ENCODE results near the gene RBKS.
A peak's percentile ranks its signal among the peaks of the same experiment; 100 is the strongest.
"Not testable (repeated sequence)": the region's sequence is repeated elsewhere in the genome, so short reads cannot be mapped to it uniquely, and the experiment has no call there.

RBKS gene

DNA sequence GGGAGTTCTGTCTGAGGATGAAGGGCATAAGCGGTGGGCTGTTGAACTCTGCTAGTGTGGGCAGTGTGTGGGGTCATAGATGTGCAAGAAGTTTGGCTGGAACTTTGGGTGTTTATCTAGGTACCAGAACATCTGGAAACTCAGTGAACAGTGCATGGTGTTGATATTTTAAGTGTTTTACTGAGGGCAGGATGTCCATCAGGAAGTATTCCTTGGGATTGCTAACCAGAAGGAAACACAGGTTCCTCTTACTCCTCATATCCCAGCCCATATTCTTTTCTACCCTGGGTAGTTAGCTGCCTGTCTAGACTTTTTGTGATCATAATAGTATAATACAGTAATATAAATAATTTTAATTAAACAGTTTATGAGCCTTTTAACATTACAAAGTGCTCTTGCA, 15.9 kb upstream of the RBKS start:
- no peak for DNase-seq (ENCODE audit: low read depth)

DNA sequence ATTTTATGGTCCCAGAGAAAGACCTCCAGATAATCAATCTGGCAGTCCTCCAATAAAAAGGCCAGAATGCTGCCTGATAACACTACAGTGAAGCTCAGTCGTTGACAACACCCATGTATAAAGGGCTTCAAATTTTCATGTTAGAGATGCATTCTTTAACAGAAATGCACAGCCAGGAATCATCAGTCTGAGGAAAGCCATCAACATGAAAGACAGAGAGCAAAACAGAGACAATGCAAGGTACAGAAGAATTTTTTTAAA, 14.1 kb upstream of the RBKS start:
- no peak for DNase-seq (ENCODE audit: low read depth)

DNA sequence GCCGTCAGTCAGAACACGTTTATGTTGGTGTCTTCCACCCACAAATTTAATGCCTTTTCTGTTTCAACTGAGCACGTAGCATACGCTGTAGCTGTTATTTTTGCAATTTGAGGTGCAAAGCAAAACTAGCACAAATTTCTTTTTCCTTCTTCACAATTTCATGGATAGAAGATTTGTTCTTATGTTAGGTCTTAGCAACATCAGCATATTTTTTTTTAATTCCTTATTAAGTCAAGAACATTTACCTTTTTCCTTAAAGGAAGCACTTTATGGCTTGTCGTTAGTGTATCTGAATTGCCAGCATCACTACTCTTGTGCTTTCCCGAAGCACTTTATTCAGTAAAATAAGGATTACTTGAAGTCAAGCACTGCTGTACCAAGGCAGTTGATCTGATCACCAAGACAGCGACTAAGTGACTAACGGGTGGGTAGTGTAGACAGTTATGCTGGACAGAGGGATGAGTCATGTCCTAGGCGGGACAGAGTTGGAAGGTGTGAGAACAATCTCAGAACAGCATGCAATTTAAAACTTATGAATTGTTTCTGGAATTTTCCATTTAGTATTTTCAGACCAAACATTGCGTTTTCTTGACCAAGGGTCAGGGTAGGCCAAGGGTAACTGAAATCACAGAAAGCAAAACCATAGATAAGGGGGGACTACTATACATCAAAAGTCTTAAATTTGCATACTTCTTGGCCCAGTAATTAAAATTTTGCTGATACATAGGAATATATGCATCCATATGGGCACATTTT, 13.6 kb upstream of the RBKS start:
- no peak for DNase-seq (ENCODE audit: low read depth)

DNA sequence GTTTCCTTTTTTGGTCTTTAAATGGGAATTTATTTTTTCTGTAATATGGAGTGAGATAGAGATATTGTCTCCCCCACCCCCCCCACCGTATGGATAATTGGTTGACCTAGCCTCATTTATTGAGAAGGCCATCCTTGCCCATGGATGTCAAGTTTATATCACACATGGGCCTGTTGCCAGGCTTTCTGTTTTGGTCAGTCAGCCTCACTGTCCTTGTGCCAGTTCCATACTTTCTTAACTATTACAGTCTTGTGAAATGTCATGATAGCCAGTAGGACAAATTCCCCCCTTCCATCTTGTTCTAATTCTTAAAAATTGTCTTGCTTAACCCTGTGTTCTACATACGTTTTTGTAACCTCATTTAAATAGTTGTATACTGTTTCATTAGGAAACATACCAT, 12.8 kb upstream of the RBKS start:
- no peak for DNase-seq (ENCODE audit: low read depth)

DNA sequence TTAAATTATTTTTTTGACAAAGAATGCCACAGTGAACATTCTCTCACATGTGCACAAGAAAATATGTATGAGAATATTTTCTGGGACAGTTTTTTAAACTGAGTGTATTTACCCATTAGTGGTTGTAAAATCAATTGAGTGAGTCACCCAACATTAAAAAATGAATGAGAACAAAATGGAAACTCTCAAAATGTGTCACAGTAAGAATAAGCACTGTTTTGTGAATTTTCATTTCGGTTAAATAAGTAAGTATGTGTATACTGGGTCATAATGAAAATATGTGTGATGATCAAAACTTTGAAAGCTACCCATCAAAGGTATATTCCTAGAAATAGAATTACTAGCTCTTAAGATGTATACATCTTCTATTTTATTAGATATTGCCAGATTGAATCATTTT, 11.9 kb upstream of the RBKS start:
- no peak for DNase-seq (ENCODE audit: low read depth)

DNA sequence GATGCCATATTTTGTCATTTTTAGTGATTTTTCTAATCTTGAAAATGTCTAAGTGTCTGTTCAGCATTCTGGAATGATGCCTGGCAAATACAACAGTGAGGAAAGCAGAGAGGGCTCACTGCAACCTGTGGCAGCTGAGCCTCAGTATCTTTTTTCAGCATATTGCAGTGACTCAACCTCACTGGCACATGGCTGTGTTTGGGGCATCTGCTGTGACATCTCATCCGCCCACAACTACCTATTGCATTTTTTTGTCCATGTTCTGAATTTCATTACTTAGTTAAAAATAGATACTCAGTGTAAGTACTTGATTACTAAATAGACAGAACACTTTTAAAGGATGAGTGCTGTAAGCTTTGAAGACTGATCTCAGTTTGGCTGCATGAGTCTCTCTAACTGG, 11.0 kb upstream of the RBKS start:
- no peak for DNase-seq (ENCODE audit: low read depth)

- no peak for DNase-seq (ENCODE audit: low read depth)
Observed at GRCh38 chr2:27897717-27898116, 7.5 kb upstream of the RBKS start.

DNA sequence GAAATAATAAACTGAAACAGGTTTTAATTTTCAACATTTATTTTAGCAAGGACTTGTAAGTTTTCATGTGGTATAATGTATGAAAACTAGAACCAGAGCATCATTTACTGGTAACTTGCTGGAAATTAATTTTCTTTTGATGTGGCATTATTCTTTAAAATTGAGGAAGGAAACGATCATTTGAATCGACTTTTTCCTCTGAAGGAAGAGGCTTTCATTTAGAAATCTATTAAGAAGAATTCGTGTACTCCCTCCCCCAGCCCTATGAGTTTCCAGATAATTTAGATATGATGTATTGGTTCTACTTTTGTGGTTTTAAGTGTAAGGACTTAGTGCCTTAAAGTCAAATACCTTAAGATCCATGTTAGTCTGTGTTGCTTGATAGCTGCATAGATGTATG, 2.8 kb upstream of the RBKS start:
- DNase-seq (ENCODE audit: low read depth) = no peak

GRCh38 chr2:27891673-27892105, 1.5 kb upstream of the RBKS start:
- no peak for DNase-seq (ENCODE audit: low read depth)

GRCh38 chr2:27890924-27891672, 911 bp upstream of the RBKS start:
- peak; percentile 82 for DNase-seq (ENCODE audit: low read depth)

DNA sequence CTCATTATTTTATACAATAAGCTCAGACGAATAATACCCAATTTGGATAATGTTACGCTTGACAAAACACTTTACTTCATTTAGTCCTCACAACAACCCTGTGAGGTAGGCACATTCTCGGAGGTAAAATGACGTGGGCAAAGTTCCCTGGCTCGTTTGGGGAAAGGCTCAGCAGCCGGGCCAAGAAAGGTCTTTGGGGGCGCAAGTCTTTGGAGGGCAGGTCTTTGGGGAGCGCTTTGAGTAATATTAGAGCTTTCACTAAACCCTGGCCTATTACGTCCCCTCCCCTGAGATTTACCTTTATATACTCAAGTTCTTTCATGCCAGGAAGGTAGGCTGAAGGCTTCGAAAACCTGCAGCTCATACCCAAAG, 427 bp downstream of the RBKS start:
- no peak for DNase-seq (ENCODE audit: low read depth)

GRCh38 chr2:27888790-27889189, 1.4 kb downstream of the RBKS start:
- no peak for DNase-seq (ENCODE audit: low read depth)

DNA sequence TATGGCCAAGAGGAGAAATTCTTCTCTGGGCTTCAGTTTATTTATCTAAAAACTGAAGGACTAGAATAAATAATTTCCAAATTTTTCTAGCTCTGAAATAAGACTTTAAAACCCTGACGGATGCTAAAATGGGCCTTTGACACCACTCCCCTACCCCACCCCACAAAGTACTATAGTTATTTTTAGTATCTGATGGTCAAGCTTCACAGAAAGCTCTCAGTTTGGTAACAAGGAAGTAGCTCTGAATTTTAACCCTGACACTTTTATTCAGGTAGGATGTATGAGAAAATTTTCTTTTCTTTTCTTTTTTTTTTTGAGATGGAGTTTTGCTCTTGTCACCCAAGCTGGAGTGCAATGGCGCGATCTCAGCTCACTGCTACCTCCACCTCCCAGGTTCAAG, 2.4 kb downstream of the RBKS start:
- DNase-seq (ENCODE audit: low read depth) = no peak

DNA sequence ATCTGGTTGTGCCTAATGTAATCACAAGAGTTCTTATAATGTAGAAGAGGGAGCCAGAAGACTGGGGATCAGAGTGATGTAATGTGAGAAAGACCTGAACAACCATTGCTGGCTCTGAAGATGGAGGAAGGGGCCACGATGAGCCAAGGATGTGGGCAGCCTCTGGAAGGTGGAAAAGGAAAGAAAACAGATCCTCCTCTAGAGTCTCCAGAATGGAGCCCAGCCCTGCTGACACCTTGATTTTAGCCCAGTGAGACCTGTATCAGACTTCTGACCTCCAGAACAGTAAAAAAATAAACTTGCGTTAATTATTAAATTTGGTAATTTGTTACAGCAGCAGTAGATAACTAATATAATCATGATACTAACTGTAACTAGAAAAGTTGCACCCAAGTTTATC, 3.1 kb downstream of the RBKS start:
- no peak for DNase-seq (ENCODE audit: low read depth)

GRCh38 chr2:27886322-27886721, 3.9 kb downstream of the RBKS start:
- DNase-seq (ENCODE audit: low read depth) = no peak

DNA sequence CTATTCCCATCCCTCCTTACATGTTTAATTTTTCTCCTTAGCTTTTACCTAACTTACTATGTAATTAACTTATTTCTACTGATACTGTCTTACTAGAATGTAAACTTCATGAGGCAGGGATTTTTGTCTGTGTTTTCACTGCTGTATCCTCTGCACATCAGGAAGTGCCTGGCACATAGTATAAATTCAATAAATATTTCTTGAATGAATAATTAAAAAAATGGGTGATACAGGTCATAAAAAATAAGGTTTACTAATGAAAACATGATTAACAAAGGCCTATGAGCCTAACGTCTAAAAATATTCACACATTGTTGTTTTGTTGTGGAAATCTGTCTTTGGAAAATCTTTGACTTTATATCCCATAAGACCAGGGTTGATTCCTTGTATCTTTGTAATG, 4.5 kb downstream of the RBKS start:
- DNase-seq (ENCODE audit: low read depth) = no peak

GRCh38 chr2:27885234-27885633, 5.0 kb downstream of the RBKS start:
- DNase-seq (ENCODE audit: low read depth) = no peak

GRCh38 chr2:27884601-27885000, 5.6 kb downstream of the RBKS start:
- no peak for DNase-seq (ENCODE audit: low read depth)

GRCh38 chr2:27882584-27882922, 7.6 kb downstream of the RBKS start:
- not testable (repeated sequence) for DNase-seq (ENCODE audit: low read depth)

- DNase-seq (ENCODE audit: low read depth) = not testable (repeated sequence)
Observed at GRCh38 chr2:27881815-27882583, 8.2 kb downstream of the RBKS start.

DNA sequence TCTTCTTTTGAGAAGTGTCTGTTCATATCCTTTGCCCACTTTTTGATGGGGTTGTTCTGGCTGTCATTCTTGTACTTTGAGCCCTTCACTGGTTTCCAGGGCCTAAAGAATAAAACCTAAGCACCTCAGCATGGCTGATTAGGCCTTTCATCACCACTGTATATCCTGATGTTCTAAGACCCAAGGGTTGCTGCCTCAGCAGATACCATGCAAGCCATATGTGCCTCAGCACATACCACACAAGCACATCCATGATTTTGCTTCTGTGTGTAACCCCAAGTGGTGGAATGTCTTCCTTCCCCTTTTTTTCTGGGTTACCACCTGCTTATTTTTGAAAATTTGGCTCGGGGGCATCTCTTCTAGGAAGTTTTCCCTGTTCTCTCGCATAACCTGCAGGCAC, 11.4 kb downstream of the RBKS start:
- no peak for DNase-seq (ENCODE audit: low read depth)

- DNase-seq (ENCODE audit: low read depth) = no peak
Observed at GRCh38 chr2:27875089-27875881, 14.9 kb downstream of the RBKS start.

- no peak for DNase-seq (ENCODE audit: low read depth)
Observed at GRCh38 chr2:27873091-27873490, 17.1 kb downstream of the RBKS start.

Data from stimulated activated CD8-positive, alpha-beta memory T cell treated with anti-CD3 and anti-CD28 coated beads, Interleukin-4, amount 100 ng/mL, for 24 hours (primary cell).